Subcutaneous adipose tissue (tissue), 4 donors: ENCODE data around the gene SPOCK1. TPM values are rescaled to one million over a fixed set of nuclear protein-coding genes. Genes with fewer than 3 reads are reported as not detected.

Source experiments
- total RNA-seq, 4 donors: library from RNA; depleted of rRNA; stranded (reverse); fragments of >200 nt; gene quantifications; one replicate each; pipeline ENCODE4 v1.1.0, GENCODE V29; 2016
- TF ChIP-seq, protein P1 (sequence below): fragments of 450-650 bp; IDR thresholded peaks from one replicate; pipeline ENCODE4 v1.5.1; 2016; ENCODE audit warnings: low read depth, mild to moderate bottlenecking, control low read depth, antibody characterized with exemption, moderate library complexity

SPOCK1 gene
- total RNA-seq, 4 donors from 2014 or later, result 55.2 to 84.6 (median 70.1) TPM

DNA sequence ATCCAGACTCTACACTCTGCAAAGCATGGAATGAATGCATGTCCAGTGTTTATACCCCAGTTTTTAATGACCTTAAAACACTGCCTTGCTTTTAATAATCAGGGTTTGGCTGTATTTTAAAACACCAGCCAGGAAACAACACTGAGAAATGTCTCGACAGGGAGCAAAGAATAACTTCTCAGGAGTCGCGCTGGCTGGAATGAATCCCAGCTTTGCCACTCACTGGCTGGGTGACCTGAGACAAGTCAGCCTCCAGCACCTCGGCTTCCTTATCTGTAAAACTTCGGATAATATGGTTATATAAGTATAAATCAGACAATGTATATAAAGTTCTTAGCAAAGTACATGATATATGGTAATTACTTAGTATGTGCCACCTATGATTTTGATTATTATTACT, 505.0 kb downstream of the SPOCK1 start:
- TF ChIP-seq, protein P1, sequence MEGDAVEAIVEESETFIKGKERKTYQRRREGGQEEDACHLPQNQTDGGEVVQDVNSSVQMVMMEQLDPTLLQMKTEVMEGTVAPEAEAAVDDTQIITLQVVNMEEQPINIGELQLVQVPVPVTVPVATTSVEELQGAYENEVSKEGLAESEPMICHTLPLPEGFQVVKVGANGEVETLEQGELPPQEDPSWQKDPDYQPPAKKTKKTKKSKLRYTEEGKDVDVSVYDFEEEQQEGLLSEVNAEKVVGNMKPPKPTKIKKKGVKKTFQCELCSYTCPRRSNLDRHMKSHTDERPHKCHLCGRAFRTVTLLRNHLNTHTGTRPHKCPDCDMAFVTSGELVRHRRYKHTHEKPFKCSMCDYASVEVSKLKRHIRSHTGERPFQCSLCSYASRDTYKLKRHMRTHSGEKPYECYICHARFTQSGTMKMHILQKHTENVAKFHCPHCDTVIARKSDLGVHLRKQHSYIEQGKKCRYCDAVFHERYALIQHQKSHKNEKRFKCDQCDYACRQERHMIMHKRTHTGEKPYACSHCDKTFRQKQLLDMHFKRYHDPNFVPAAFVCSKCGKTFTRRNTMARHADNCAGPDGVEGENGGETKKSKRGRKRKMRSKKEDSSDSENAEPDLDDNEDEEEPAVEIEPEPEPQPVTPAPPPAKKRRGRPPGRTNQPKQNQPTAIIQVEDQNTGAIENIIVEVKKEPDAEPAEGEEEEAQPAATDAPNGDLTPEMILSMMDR, result no peak

GRCh38 chr5:136992796-136993489, 506.2 kb downstream of the SPOCK1 start:
- TF ChIP-seq, protein P1, result no peak

DNA sequence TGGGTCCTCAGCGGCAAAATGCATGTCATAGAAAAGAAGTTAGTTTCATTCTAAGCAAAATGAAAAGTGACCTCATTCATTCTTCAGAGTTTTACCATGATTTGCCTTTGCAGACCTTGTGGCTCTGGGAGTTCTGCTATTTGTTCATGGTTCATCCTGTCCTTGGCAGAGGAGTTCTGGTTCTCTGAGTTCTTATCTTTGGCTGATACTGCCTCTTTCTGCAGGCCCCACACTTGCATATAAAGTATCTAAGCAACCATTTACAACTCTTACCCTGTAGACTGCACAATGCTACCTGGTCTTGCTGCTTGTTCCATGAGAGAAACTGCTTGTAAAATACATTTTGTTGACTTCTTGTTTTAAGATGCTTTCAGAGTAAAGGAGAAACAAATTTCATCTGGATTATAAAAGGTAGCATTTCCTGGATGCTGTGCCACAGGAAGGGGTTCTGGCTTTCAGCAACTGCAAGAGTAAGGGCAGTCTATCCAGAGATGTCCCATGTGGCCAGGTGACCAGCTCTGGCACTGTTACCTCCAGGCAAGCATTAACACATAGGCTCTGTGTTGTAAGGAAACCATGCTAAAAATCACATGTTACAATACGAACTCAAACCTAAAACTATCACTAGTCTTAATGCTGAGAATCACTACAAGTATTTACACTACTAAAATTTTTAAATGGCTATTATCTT, 513.2 kb downstream of the SPOCK1 start:
- TF ChIP-seq, protein P1, result no peak

DNA sequence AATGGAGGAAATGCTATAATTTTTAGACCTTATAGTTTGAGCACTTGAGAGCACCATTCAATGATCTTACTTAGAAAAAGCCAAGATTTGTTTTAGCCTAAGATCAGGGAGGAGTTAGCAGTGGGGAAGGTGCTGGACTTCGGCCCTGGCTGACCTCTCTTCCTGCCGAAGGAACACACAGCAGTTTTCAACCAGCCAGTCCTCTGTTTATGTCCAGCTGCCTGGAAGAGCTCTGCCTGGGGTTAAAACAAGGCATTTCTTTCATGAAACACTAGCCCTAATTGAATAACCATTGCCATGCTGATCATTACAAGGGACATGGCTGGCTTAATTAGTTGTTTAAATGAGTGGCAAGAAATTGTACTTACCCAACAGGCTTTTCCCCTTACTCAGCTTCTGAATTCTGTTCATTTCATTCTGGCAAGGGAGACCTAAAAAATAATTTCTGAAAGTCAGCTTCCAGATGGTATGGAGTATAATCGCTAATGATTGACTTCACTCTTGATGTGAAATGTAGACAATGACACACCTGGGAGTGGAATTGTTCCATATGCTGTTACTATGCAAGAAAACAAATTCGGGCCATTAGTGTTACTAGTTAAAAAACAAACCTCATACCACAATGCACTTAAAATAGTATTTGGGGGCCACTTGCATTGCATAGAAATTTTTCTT, 514.2 kb downstream of the SPOCK1 start:
- TF ChIP-seq, protein P1, result no peak

GRCh38 chr5:136981936-136982335, 517.2 kb downstream of the SPOCK1 start:
- TF ChIP-seq, protein P1, result no peak

DNA sequence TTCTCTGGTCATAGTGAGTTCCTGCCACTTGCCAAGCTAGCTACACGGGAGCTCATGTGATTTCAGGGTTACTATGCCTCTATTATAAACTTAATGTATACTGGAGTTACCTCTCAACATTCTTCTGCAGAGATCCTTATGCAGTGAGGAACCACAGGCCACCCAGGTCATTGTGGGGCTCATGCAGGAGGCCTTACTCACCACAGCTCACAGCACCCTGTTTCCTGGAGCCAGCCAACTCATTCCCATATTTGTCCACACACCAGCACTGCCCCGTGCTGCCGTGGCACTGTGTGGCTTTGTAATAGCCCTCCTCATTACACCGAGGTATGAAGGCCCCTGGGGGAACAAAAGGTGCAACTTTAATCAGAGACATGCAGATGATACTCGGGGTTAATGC, 520.0 kb downstream of the SPOCK1 start:
- TF ChIP-seq, protein P1, result no peak

GRCh38 chr5:136963504-136963903, 535.6 kb downstream of the SPOCK1 start:
- TF ChIP-seq, protein P1, result no peak
